ENCODE results near the gene ASF1A.

ASF1A gene

GRCh38 chr6:118940770-118941169 lies 46.8 kb downstream of the ASF1A start:
- H2AFZ ChIP-seq (ENCODE audit: low read length) = no peak overlapping the region
- peaks cover 5% of the 10 kb centered on the region; the same call in 1 of the 2 replicates for H3K9me3 ChIP-seq (ENCODE audit: insufficient read depth, low read depth, low read length)
- H3K79me2 ChIP-seq (ENCODE audit: insufficient read depth, low read length) = peaks cover 6% of the 10 kb centered on the region
- no peaks in the 10 kb centered on the region for H3F3A ChIP-seq (ENCODE audit: low read depth)
- no peak for TF ChIP-seq CTCF (conservative IDR thresholded peaks at IDR 0.05; ENCODE audit: low read length)
- TF ChIP-seq EZH2phosphoT487 (IDR thresholded peaks at IDR 0.05; ENCODE audit: borderline replicate concordance) = no peak
- H3K4me2 ChIP-seq (ENCODE audit: low read depth, low read length, poor library complexity, severe bottlenecking) = no peak overlapping the region
- H3K9ac ChIP-seq (ENCODE audit: low read depth, low read length, poor library complexity, severe bottlenecking) = no peak overlapping the region
- H3K4me1 ChIP-seq (ENCODE audit: insufficient read depth, low read length, poor library complexity, severe bottlenecking) = peaks cover 6% of the 10 kb centered on the region
- H4K20me1 ChIP-seq (ENCODE audit: insufficient read depth, low read length, poor library complexity, severe bottlenecking) = no peaks in the 10 kb centered on the region
- no peaks in the 10 kb centered on the region for H3K27me3 ChIP-seq (ENCODE audit: insufficient read depth, low read length, poor library complexity, severe bottlenecking)
- no peak overlapping the region for H3K4me3 ChIP-seq (ENCODE audit: low read length, poor library complexity, severe bottlenecking)
- no peaks in the 10 kb centered on the region for H3K9me2 ChIP-seq (replicated peaks; ENCODE audit: low read depth, low read length)
- no peaks in the 10 kb centered on the region for H3K36me3 ChIP-seq (ENCODE audit: insufficient read depth, low read length)

- TF ChIP-seq EZH2phosphoT487 (IDR thresholded peaks at IDR 0.05; ENCODE audit: borderline replicate concordance) (no peak), CTCF (conservative IDR thresholded peaks at IDR 0.05; ENCODE audit: low read length) (no peak)
- peaks cover 8% of the 10 kb centered on the region; the same call in 1 of the 2 replicates for H3K9me3 ChIP-seq (ENCODE audit: insufficient read depth, low read depth, low read length)
Observed at GRCh38 chr6:118945217-118945616, 51.3 kb downstream of the ASF1A start.

GRCh38 chr6:118952683-118953082 lies 58.7 kb downstream of the ASF1A start:
- Histone ChIP-seq H3K4me3 (ENCODE audit: low read length, poor library complexity, severe bottlenecking) (no peak overlapping the region), H3K27me3 (ENCODE audit: insufficient read depth, low read length, poor library complexity, severe bottlenecking) (no peaks in the 10 kb centered on the region), H3K9me3 (ENCODE audit: insufficient read depth, low read depth, low read length) (no peaks in the 10 kb centered on the region), H3K79me2 (ENCODE audit: insufficient read depth, low read length) (no peaks in the 10 kb centered on the region), H3K9ac (ENCODE audit: low read depth, low read length, poor library complexity, severe bottlenecking) (no peak overlapping the region), H3K4me1 (ENCODE audit: insufficient read depth, low read length, poor library complexity, severe bottlenecking) (no peaks in the 10 kb centered on the region), H3K36me3 (ENCODE audit: insufficient read depth, low read length) (no peaks in the 10 kb centered on the region), H3K4me2 (ENCODE audit: low read depth, low read length, poor library complexity, severe bottlenecking) (no peak overlapping the region), H4K20me1 (ENCODE audit: insufficient read depth, low read length, poor library complexity, severe bottlenecking) (no peaks in the 10 kb centered on the region), H3K9me2 (replicated peaks; ENCODE audit: low read depth, low read length) (no peaks in the 10 kb centered on the region), H2AFZ (ENCODE audit: low read length) (no peak overlapping the region), H3F3A (ENCODE audit: low read depth) (no peaks in the 10 kb centered on the region)
- no peak for TF ChIP-seq EZH2phosphoT487 (IDR thresholded peaks at IDR 0.05; ENCODE audit: borderline replicate concordance)
- no peak for TF ChIP-seq CTCF (conservative IDR thresholded peaks at IDR 0.05; ENCODE audit: low read length)

More at GRCh38 chr6:118945217-118945616, 51.3 kb downstream of the ASF1A start:
- H3K9ac ChIP-seq (ENCODE audit: low read depth, low read length, poor library complexity, severe bottlenecking) = no peak overlapping the region
- no peaks in the 10 kb centered on the region for H4K20me1 ChIP-seq (ENCODE audit: insufficient read depth, low read length, poor library complexity, severe bottlenecking)
- H3K27me3 ChIP-seq (ENCODE audit: insufficient read depth, low read length, poor library complexity, severe bottlenecking) = no peaks in the 10 kb centered on the region
- H3F3A ChIP-seq (ENCODE audit: low read depth) = no peaks in the 10 kb centered on the region
- no peak overlapping the region for H2AFZ ChIP-seq (ENCODE audit: low read length)
- no peak overlapping the region for H3K4me2 ChIP-seq (ENCODE audit: low read depth, low read length, poor library complexity, severe bottlenecking)
- H3K36me3 ChIP-seq (ENCODE audit: insufficient read depth, low read length) = no peaks in the 10 kb centered on the region
- H3K79me2 ChIP-seq (ENCODE audit: insufficient read depth, low read length) = no peaks in the 10 kb centered on the region
- no peaks in the 10 kb centered on the region for H3K4me1 ChIP-seq (ENCODE audit: insufficient read depth, low read length, poor library complexity, severe bottlenecking)
- no peak overlapping the region for H3K4me3 ChIP-seq (ENCODE audit: low read length, poor library complexity, severe bottlenecking)
- no peaks in the 10 kb centered on the region for H3K9me2 ChIP-seq (replicated peaks; ENCODE audit: low read depth, low read length)

All from Loucy (cell line).